GM21367 (cell line): ENCODE results near the gene PIP4K2A.

Experiments
- ATAC-seq: cut with Tn5 transposase; IDR thresholded peaks from one replicate; pipeline ENCODE4 v1.9.1; 2021; ENCODE audit not compliant: unreplicated experiment

PIP4K2A gene

GRCh38 chr10:22669163-22669711, 45.1 kb downstream of the PIP4K2A start:
- no peak for ATAC-seq

- no peak for ATAC-seq
Measured at GRCh38 chr10:22667093-22667480, 47.3 kb downstream of the PIP4K2A start.

- ATAC-seq = peak; percentile 81
Measured at GRCh38 chr10:22666287-22667092, 47.9 kb downstream of the PIP4K2A start.

GRCh38 chr10:22665329-22665728, 49.0 kb downstream of the PIP4K2A start:
- ATAC-seq = no peak

- ATAC-seq = no peak
Measured at GRCh38 chr10:22662733-22663330, 51.5 kb downstream of the PIP4K2A start.

- no peak for ATAC-seq
Measured at GRCh38 chr10:22659866-22660265, 54.5 kb downstream of the PIP4K2A start.

GRCh38 chr10:22658745-22659410, 55.5 kb downstream of the PIP4K2A start:
- no peak for ATAC-seq

- no peak for ATAC-seq
Measured at GRCh38 chr10:22657566-22658225, 56.7 kb downstream of the PIP4K2A start.

- ATAC-seq = no peak
Measured at GRCh38 chr10:22657024-22657423, 57.4 kb downstream of the PIP4K2A start.

GRCh38 chr10:22656036-22656435, 58.3 kb downstream of the PIP4K2A start:
- ATAC-seq = no peak

GRCh38 chr10:22655312-22655981, 58.9 kb downstream of the PIP4K2A start:
- ATAC-seq = no peak

- ATAC-seq = no peak
Measured at GRCh38 chr10:22652988-22653481, 61.3 kb downstream of the PIP4K2A start.

- ATAC-seq = peak; percentile 30
Measured at GRCh38 chr10:22651276-22651980, 63.0 kb downstream of the PIP4K2A start.

GRCh38 chr10:22649994-22650393, 64.4 kb downstream of the PIP4K2A start:
- no peak for ATAC-seq

GRCh38 chr10:22649390-22649841, 65.0 kb downstream of the PIP4K2A start:
- ATAC-seq = no peak

- peak; percentile 35 for ATAC-seq
Measured at GRCh38 chr10:22648547-22648961, 65.8 kb downstream of the PIP4K2A start.

GRCh38 chr10:22647244-22647643, 67.1 kb downstream of the PIP4K2A start:
- ATAC-seq = no peak

- ATAC-seq = peak; percentile 48
Measured at GRCh38 chr10:22646388-22646853, 68.0 kb downstream of the PIP4K2A start.

GRCh38 chr10:22644222-22644621, 70.2 kb downstream of the PIP4K2A start:
- no peak for ATAC-seq

- no peak for ATAC-seq
Measured at GRCh38 chr10:22643775-22644174, 70.6 kb downstream of the PIP4K2A start.
